ENCODE measurements around the gene INO80D. TPM values are rescaled to one million over a fixed set of nuclear protein-coding genes. Genes with fewer than 3 reads are reported as not detected.
A peak's percentile ranks its signal among the peaks of the same experiment; 100 is the strongest.

Gene INO80D
- total RNA-seq, 1 experiment from 2014 or later, result 46.0 TPM

- Histone ChIP-seq H3K18ac (ENCODE audit: insufficient read length, low read depth, low read length) (no peak overlapping the region), H3K23me2 (ENCODE audit: insufficient read length, low read depth, low read length, poor library complexity, severe bottlenecking) (no peaks in the 10 kb centered on the region), H4K91ac (ENCODE audit: insufficient read length, low read depth, low read length) (no peak overlapping the region), H2BK12ac (ENCODE audit: insufficient read length, low read depth, low read length) (no peak overlapping the region), H3K56ac (ENCODE audit: insufficient read length, low read depth, low read length) (no peak overlapping the region), H3K14ac (ENCODE audit: insufficient read depth, low read length) (0 out of 2 replicates have a peak overlapping the region, but pooled peaks have one; percentile 36), H3K4me2 (ENCODE audit: insufficient read depth, insufficient read length, low read length) (no peak overlapping the region), H3K4ac (ENCODE audit: low read depth, low read length) (no peak overlapping the region), H3K9me3 (ENCODE audit: control insufficient read depth, low read depth, low read length) (no peaks in the 10 kb centered on the region), H3K9ac (ENCODE audit: extremely low read depth, insufficient read length, low read length) (no peak overlapping the region), H3K79me2 (ENCODE audit: insufficient read depth, low read length) (no peaks in the 10 kb centered on the region; the same call in 1 of the 2 replicates), H3K23ac (ENCODE audit: insufficient read length, low read depth, low read length) (no peak overlapping the region), H3K79me1 (ENCODE audit: insufficient read depth, low read depth, low read length, poor library complexity, severe bottlenecking) (peaks cover 2% of the 10 kb centered on the region), H2BK20ac (ENCODE audit: low read depth, low read length, poor library complexity, severe bottlenecking) (no peak overlapping the region), H2AFZ (ENCODE audit: low read length) (no peak overlapping the region), H2BK15ac (ENCODE audit: low read depth, low read length) (no peak overlapping the region), H4K20me1 (ENCODE audit: control insufficient read depth, insufficient read depth, insufficient read length) (no peaks in the 10 kb centered on the region), H2AK5ac (ENCODE audit: insufficient read length, low read length) (no peak overlapping the region), H4K8ac (replicated peaks; ENCODE audit: insufficient read length, low read depth, low read length) (no peak overlapping the region), H3T11ph (ENCODE audit: low read length) (no peak overlapping the region), H3K27me3 (ENCODE audit: insufficient read depth, low read length) (no peaks in the 10 kb centered on the region), H2BK120ac (ENCODE audit: low read depth, low read length, poor library complexity, severe bottlenecking) (no peak overlapping the region), H4K5ac (ENCODE audit: insufficient read length, low read depth, low read length) (no peak overlapping the region), H3K4me1 (ENCODE audit: insufficient read depth, low read length) (no peaks in the 10 kb centered on the region), H2BK5ac (ENCODE audit: insufficient read length, low read length) (no peak overlapping the region), H3K27ac (ENCODE audit: insufficient read length, low read depth, low read length) (no peak overlapping the region)
- H3K4me1 Mint-ChIP-seq, result peaks cover 39 to 60% of the 10 kb centered on the region in 2 experiments
- peaks cover 54 to 73% (median 59%) of the 10 kb centered on the region in 3 experiments for H3K36me3 Mint-ChIP-seq (ENCODE audit: insufficient read depth in 1 of 3, low read depth in 3 of 3)
- WGBS (ENCODE audit: extremely low coverage, insufficient read length, low lambda C conversion rate), result no CpG with 5 or more reads among the region's 8 CpGs
- peaks cover 3 to 21% of the 10 kb centered on the region in 2 experiments; a peak in 4 of 5 replicates for H3K9me3 Mint-ChIP-seq
- no peak overlapping the region for H3K4me3 Mint-ChIP-seq
- DNase-seq, result no peak
- peak overlapping the region; percentile 34 to 89 (median 85); a peak in 5 of 7 replicates for H3K27ac Mint-ChIP-seq
- H3K27me3 Mint-ChIP-seq (ENCODE audit: low read depth), result no peaks in the 10 kb centered on the region
- TF ChIP-seq CTCF (conservative IDR thresholded peaks at IDR 0.05), result no peak
Measured at GRCh38 chr2:206031950-206032567, 53.9 kb downstream of the INO80D start.

All from H9 (cell line).